PC-9 (cell line): ENCODE measurements around the gene PAPSS2.

Experiments used
- CTCF ChIP-seq: fragments of 200-600 bp; sonication (generic); conservative IDR thresholded peaks from 2 replicates; pipeline ENCODE4 v1.6.1; 2017; ENCODE audit warnings: mixed run types, antibody characterized with exemption, mild to moderate bottlenecking, moderate library complexity
- EZH2 ChIP-seq: fragments of 200-600 bp; sonication (generic); IDR thresholded peaks from 2 replicates; pipeline ENCODE4 v1.8.0; 2017; ENCODE audit warnings: antibody characterized with exemption, low read depth

DNA sequence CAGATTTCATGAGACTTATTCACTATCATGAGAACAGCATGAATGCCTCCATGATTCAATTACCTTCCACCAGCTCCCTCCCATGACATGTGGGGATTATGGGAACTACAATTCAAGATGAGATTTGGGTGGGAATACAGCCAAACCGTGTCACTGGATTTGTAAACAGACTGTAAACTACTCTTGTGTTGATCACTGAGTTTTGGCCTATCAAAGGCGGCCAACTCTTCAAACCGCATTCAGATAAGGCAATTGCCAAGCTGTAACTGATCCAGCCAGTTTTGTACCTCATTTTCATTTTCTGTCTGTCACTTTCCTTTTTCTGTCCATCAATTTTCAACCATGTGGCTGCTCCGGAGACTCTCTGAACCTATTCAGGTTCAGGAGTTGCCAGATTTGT, 27.2 kb upstream of the PAPSS2 start:
- TF ChIP-seq CTCF (no peak), EZH2 (no peak)
